Liver (tissue), 3 donors: ENCODE results near the gene RNF135.

ENCODE experiments used
- ATF3 ChIP-seq: IDR thresholded peaks from 2 replicates; pipeline ENCODE4 v1.6.1; 2016; ENCODE audit warnings: antibody characterized with exemption
- CTCF ChIP-seq: fragments of 150-350 bp; IDR thresholded peaks from 2 replicates; pipeline ENCODE4 v1.5.1; 2017; ENCODE audit warnings: improper control_type of control experiment, low read depth, low read length; ENCODE audit not compliant: missing input control
- EGR1 ChIP-seq, 2 donors: IDR thresholded peaks; 2 replicates each; pipeline ENCODE4 v1.6.1; 2016 to 2018; ENCODE audit warnings: antibody characterized with exemption in 2 of 2, low read depth in 2 of 2
- GABPA ChIP-seq, 2 donors: IDR thresholded peaks in 1 of 2; conservative IDR thresholded peaks in 1 of 2; 2 replicates each; pipeline ENCODE4 v1.6.1; 2016; ENCODE audit warnings: antibody characterized with exemption in 2 of 2, mild to moderate bottlenecking in 1 of 2, moderate library complexity in 1 of 2
- HNF4A ChIP-seq, 2 donors: conservative IDR thresholded peaks; 2 replicates each; pipeline ENCODE4 v1.6.1; 2016; ENCODE audit warnings: antibody characterized with exemption in 2 of 2, mild to moderate bottlenecking in 2 of 2
- MAX ChIP-seq: IDR thresholded peaks from 2 replicates; pipeline ENCODE4 v1.6.1; 2016; ENCODE audit warnings: antibody characterized with exemption
- NR2F2 ChIP-seq: IDR thresholded peaks from 2 replicates; pipeline ENCODE4 v1.6.1; 2016; ENCODE audit warnings: antibody characterized with exemption
- RAD21 ChIP-seq, 2 donors: IDR thresholded peaks; 2 replicates each; pipeline ENCODE4 v1.6.1; 2016; ENCODE audit warnings: antibody characterized with exemption in 2 of 2, mild to moderate bottlenecking in 2 of 2
- REST ChIP-seq: IDR thresholded peaks from 2 replicates; pipeline ENCODE4 v1.6.1; 2016; ENCODE audit warnings: antibody characterized with exemption, mild to moderate bottlenecking
- RXRA ChIP-seq, 2 donors: IDR thresholded peaks; 2 replicates each; pipeline ENCODE4 v1.6.1; 2017 to 2018; ENCODE audit warnings: antibody characterized with exemption in 2 of 2, mild to moderate bottlenecking in 1 of 2
- SP1 ChIP-seq: IDR thresholded peaks from 2 replicates; pipeline ENCODE4 v1.6.1; 2018; ENCODE audit warnings: antibody characterized with exemption, mild to moderate bottlenecking
- donor health status: healthy.
- donor health status: healthy.

- TF ChIP-seq CTCF (no peak), GABPA (IDR thresholded peaks at IDR 0.05 in 1 of 2, conservative IDR thresholded peaks at IDR 0.05 in 1 of 2) (no peak), ATF3 (no peak), SP1 (no peak), REST (no peak), MAX (no peak), HNF4A (conservative IDR thresholded peaks at IDR 0.05) (no peak), NR2F2 (no peak), RXRA (IDR thresholded peaks at IDR 0.05) (no peak), RAD21 (IDR thresholded peaks at IDR 0.05) (no peak), EGR1 (IDR thresholded peaks at IDR 0.05; ENCODE audit: low read depth in 2 of 2) (no peak)
Observed at GRCh38 chr17:30995347-30995746, 24.5 kb downstream of the RNF135 start.
